ENCODE measurements around the gene YIF1B.

GRCh38 chr19:38351865-38352395, 36.2 kb upstream of the YIF1B start:
- TF ChIP-seq CTCF (IDR thresholded peaks at IDR 0.05; ENCODE audit: insufficient read depth, low read length, poor library complexity, severe bottlenecking) = no peak
- TF ChIP-seq EZH2phosphoT487 (conservative IDR thresholded peaks at IDR 0.05; ENCODE audit: low read length) = no peak

Measured in SU-DHL-6 (cell line).